Stimulated activated naive CD8-positive, alpha-beta T cell treated with anti-CD3 and anti-CD28 coated beads, Interleukin-15, Interleukin-2, amounts not matched to agents 100 ng/mL and 50 ng/mL, for 24 hours (primary cell): ENCODE data around the gene PCDHGB3.

Experiments used
- H3K27ac Mint-ChIP-seq: one replicate; pipeline ENCODE4 v1.8.0; 2021; ENCODE audit warnings: mild to moderate bottlenecking, mixed read lengths
- H3K27me3 Mint-ChIP-seq: one replicate; pipeline ENCODE4 v1.8.0; 2021; ENCODE audit warnings: mixed read lengths
- H3K36me3 Mint-ChIP-seq: one replicate; pipeline ENCODE4 v1.8.0; 2021; ENCODE audit warnings: low read depth, mixed read lengths
- H3K4me1 Mint-ChIP-seq: one replicate; pipeline ENCODE4 v1.8.0; 2021; ENCODE audit warnings: low read depth, mixed read lengths
- H3K4me3 Mint-ChIP-seq: one replicate; pipeline ENCODE4 v1.8.0; 2021; ENCODE audit warnings: mild to moderate bottlenecking, mixed read lengths
- H3K9me3 Mint-ChIP-seq: one replicate; pipeline ENCODE4 v1.8.0; 2021; ENCODE audit warnings: mixed read lengths

PCDHGB3 gene

DNA sequence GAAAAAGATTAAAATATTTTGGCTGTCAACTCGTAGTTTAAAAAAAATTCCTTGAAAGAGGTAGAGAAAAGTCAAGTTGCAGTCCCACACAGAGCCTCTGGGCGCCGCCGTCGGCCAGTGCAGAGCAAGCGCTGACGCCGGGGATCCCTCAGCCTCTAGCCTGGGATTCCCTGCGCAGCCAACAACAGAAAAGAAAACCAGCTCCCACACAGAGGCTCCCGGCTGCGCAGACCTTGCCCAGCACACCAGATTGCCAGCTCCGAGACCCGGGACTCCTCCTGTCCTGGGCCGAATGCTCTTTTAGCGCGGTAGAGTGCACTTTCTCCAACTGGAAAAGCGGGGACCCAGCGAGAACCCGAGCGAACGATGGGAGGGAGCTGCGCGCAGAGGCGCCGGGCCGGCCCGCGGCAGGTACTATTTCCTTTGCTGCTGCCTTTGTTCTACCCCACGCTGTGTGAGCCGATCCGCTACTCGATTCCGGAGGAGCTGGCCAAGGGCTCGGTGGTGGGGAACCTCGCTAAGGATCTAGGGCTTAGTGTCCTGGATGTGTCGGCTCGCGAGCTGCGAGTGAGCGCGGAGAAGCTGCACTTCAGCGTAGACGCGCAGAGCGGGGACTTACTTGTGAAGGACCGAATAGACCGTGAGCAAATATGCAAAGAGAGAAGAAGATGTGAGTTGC, 47.6 kb downstream of the PCDHGB3 start, which contains the start of gene PCDHGB7:
Gene PCDHGB7, plus strand, starts transcription at position 184 of the 679 bp plus-strand sequence. Its CDS starts 183 bp downstream, at position 367.
- Mint-ChIP-seq H3K27me3 (peaks cover 89% of the 10 kb centered on the region), H3K9me3 (peaks cover 30% of the 10 kb centered on the region), H3K27ac (peak within 1 kb of the TSS; percentile 55), H3K36me3 (peaks cover 34% of the 10 kb centered on the region), H3K4me3 (peak within 1 kb of the TSS; percentile 74), H3K4me1 (peaks cover 32% of the 10 kb centered on the region)

DNA sequence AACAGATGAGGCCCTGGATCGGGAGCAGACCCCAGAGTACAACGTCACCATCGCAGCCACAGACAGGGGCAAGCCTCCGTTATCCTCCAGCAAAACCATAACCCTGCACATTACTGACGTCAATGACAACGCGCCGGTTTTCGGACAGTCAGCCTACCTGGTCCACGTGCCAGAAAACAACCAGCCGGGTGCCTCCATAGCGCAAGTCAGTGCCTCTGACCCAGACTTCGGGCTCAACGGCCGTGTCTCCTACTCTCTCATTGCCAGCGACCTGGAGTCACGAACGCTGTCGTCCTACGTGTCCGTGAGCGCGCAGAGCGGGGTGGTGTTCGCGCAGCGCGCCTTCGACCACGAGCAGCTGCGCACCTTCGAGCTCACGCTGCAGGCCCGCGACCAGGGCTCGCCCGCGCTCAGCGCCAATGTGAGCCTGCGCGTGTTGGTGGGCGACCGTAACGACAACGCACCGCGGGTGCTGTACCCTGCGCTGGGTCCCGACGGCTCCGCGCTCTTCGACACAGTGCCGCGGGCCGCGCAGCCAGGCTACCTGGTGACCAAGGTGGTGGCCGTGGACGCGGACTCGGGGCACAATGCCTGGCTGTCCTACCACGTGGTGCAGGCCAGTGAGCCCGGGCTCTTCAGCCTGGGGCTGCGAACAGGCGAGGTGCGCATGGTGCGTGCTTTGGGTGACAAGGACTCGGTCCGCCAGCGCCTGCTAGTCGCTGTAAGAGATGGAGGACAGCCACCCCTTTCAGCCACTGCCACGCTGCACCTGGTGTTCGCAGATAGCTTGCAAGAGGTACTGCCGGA, 49.2 kb downstream of the PCDHGB3 start:
- Mint-ChIP-seq H3K36me3 (peaks cover 33% of the 10 kb centered on the region), H3K4me3 (no peak overlapping the region), H3K27ac (no peak overlapping the region), H3K9me3 (peaks cover 34% of the 10 kb centered on the region), H3K4me1 (peaks cover 22% of the 10 kb centered on the region), H3K27me3 (peaks cover 85% of the 10 kb centered on the region)

DNA sequence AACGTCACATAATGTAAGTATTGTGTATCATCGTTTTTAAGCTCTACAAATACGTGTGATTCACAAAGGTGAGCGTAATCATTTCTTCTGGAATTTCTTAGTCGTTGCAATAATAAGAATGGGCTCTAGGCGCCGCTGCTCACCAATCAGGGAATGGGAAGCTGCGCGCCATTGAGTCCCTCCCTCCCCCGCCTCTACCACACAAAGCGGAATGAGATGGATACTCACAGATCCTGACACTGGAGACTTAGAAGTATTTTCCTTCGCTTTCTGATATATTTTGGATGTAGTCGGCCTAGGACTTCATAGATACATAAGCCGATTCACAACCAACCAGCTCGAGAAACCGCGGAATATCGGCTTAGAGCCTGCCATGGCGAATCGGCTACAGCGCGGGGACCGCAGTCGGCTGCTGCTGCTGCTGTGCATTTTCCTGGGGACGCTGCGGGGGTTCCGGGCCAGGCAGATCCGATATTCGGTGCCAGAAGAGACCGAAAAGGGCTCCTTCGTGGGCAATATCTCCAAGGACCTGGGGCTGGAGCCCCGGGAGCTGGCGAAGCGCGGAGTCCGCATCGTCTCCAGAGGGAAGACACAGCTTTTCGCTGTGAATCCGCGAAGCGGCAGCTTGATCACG, 50.9 kb downstream of the PCDHGB3 start, which contains the start of gene PCDHGA11:
Gene PCDHGA11, plus strand, starts transcription at position 197 of the 634 bp plus-strand sequence. Its CDS starts 177 bp downstream, at position 374.
- peaks cover 15% of the 10 kb centered on the region for H3K4me1 Mint-ChIP-seq
- H3K9me3 Mint-ChIP-seq, result peaks cover 34% of the 10 kb centered on the region
- H3K36me3 Mint-ChIP-seq, result peaks cover 29% of the 10 kb centered on the region
- peak within 1 kb of the TSS; percentile 81 for H3K4me3 Mint-ChIP-seq
- peaks cover 88% of the 10 kb centered on the region for H3K27me3 Mint-ChIP-seq
- peak within 1 kb of the TSS; percentile 63 for H3K27ac Mint-ChIP-seq

DNA sequence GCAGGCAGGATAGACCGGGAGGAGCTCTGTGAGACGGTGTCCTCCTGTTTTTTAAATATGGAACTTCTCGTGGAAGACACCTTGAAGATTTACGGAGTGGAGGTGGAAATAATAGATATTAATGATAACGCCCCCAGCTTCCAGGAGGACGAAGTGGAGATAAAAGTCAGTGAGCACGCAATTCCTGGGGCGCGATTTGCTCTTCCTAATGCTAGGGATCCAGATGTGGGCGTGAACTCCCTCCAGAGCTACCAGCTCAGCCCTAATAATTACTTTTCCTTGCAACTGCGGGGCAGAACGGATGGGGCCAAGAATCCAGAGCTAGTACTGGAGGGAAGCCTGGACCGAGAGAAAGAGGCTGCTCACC, 51.4 kb downstream of the PCDHGB3 start:
- Mint-ChIP-seq H3K27me3 (peaks cover 88% of the 10 kb centered on the region), H3K9me3 (peaks cover 34% of the 10 kb centered on the region), H3K4me1 (peaks cover 15% of the 10 kb centered on the region), H3K4me3 (peak overlapping the region; percentile 81), H3K27ac (peak overlapping the region; percentile 52), H3K36me3 (peaks cover 29% of the 10 kb centered on the region)
